C4-2B (cell line): ENCODE results near the gene TXLNG.

Source experiments
- CTCF ChIP-seq: fragments of 450-650 bp; conservative IDR thresholded peaks from 2 replicates; pipeline ENCODE4 v1.5.1; 2017; ENCODE audit warnings: mild to moderate bottlenecking
- ZFX ChIP-seq: fragments of 450-650 bp; IDR thresholded peaks from 2 replicates; pipeline ENCODE4 v1.6.1; 2017

DNA sequence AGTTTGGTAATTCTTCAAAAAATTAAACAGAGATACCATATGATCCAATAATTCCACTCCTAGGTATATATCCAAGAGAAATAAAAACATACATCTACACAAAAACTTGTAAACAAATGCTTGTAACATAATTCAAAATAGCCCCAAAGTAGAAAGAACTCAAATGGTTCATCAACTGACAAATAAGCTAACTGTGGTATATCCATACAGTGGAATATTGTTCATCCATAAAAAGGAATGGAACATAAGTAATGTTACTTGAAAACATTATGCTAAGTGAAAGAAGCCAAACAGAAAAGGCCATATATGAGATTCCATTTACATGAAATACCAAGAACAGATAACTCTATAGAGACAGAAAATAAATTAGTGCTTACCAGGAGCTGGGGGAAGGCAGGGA is 70.5 kb downstream of the TXLNG start:
- no peak for TF ChIP-seq CTCF
- no peak for TF ChIP-seq ZFX
